Body of pancreas (tissue), 4 donors: ENCODE measurements around the gene PDE6D. TPM values are rescaled to one million over a fixed set of nuclear protein-coding genes. Genes with fewer than 3 reads are reported as not detected.
A peak's percentile ranks its signal among the peaks of the same experiment; 100 is the strongest.

Source experiments
- ATAC-seq: fragments of 150-250 bp; one replicate; pipeline ENCODE4 v1.9.1; 2016
- DNase-seq, 4 donors: peaks; one replicate each; pipeline ENCODE4 v3.0.0-alpha.2; 2019
- H3K27ac ChIP-seq, 4 donors: fragments of 200-600 bp; sonication (generic); 1 replicate in 3 of 4; 2 replicates in 1 of 4; pipeline versions ENCODE4 v1.5.1 to v1.6.1; 2016 to 2019; ENCODE audit warnings: mild to moderate bottlenecking in 1 of 4, mixed read lengths in 1 of 4, moderate library complexity in 1 of 4
- H3K27me3 ChIP-seq, 2 donors: fragments of 200-600 bp; sonication (generic); one replicate each; pipeline ENCODE4 v1.6.0; 2016; ENCODE audit warnings: mild to moderate bottlenecking in 1 of 2
- H3K36me3 ChIP-seq, 2 donors: fragments of 200-600 bp; sonication (generic); replicated peaks in 1 of 2; 2 replicates each; pipeline ENCODE4 v1.5.1; 2016; ENCODE audit warnings: low read depth in 2 of 2; ENCODE audit not compliant: insufficient read depth in 1 of 2
- H3K4me1 ChIP-seq: fragments of 200-600 bp; sonication (generic); one replicate; pipeline ENCODE4 v1.6.0; 2016
- H3K4me3 ChIP-seq, 2 donors: fragments of 200-600 bp; sonication (generic); 1 replicate in 1 of 2; 2 replicates in 1 of 2; pipeline ENCODE4 v1.5.1; 2016 to 2019
- H3K9me3 ChIP-seq, 3 donors: fragments of 200-600 bp; sonication (generic); 1 replicate in 2 of 3; 2 replicates in 1 of 3; pipeline ENCODE4 v1.5.1; 2016
- CTCF ChIP-seq, 7 experiments: fragments of 450-650 bp in 4 of 7; fragments of 200-600 bp in 3 of 7; sonication (generic) in 3 of 7; IDR thresholded peaks; one replicate each; pipeline ENCODE4 v1.5.1; 2016 to 2019; ENCODE audit warnings: antibody characterized with exemption in 7 of 7
- POLR2A ChIP-seq, 3 donors: fragments of 450-650 bp; IDR thresholded peaks; one replicate each; pipeline ENCODE4 v1.6.1; 2016; ENCODE audit warnings: antibody characterized with exemption in 3 of 3, mild to moderate bottlenecking in 2 of 3
- WGBS, 2 donors: methylation state at CpG; one replicate each; pipeline ENCODE4 v1.1.5; 2017; 5-methylcytosine and 5-hydroxymethylcytosine counted together
- intact Hi-C: fragments of 100-400 bp; cut with DNase I; formaldehyde crosslinking; loops from one replicate; pipeline ENCODE4 v1.15.1; 2023
- total RNA-seq, 2 donors: library from RNA; depleted of rRNA; stranded (reverse); fragments of >200 nt; gene quantifications; one replicate each; pipeline ENCODE4 v1.1.0, GENCODE V29; 2016

Gene PDE6D
- total RNA-seq, 2 donors from 2014 or later = 2.6 to 15.0 TPM

DNA sequence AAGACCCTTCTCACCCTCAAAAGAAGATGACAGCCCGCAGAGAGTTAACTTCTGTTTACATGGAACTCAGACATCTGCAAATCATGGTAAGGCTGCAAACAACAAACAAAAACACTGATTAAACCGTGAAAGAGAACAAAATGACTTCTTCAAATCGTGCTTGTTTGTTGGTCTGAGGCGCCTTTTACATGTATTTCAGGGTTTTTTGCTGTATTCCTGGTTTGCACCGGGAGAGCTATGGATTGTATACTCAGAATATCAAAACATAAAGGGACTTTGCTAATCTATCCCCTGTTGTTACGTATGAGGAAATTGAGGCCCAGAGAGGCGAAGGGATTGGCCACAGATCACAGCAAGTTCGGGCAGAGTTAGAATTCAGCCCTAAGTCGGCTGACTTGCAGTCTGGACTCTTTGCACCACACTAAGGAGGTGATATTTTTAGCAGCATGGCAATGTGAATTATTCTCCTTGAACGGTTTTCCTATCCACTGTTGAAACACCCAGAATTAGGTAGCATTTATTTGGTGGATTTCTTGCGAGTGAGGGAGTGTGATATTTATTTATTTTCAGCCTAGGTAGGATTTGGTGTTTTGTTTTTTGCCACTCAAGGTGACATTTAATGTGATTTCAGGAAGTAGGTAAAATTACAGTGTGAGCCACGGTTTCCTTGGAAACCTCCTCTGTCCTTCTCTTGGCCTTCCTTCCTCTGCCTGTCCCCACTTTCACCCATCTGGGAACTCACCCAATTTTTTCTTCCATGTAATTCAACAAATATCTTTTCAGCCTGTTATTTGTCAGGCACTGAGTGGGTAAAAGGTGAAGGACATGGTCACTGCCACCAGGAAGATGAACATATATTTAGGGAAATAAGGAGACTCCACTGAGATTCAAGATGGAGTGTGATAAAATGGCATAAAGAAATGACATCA lies 980 bp upstream of the PDE6D start:
- no peaks in the 10 kb centered on the region for H3K36me3 ChIP-seq
- peak overlapping the region; percentile 49 to 89 for H3K4me3 ChIP-seq
- ATAC-seq (no peak), DNase-seq (peak in 2 of 4 donors; percentile 18 to 44)
- peak overlapping the region; percentile 53 to 83 (median 76) for H3K27ac ChIP-seq
- no peaks in the 10 kb centered on the region for H3K9me3 ChIP-seq
- no peaks in the 10 kb centered on the region for H3K27me3 ChIP-seq
- WGBS, 2 donors = 1% methylated on average over 12 of the region's 12 CpGs
- intact Hi-C loops = no loop called here
- TF ChIP-seq CTCF (IDR thresholded peaks at IDR 0.05) = no peak
- no peak for TF ChIP-seq POLR2A (IDR thresholded peaks at IDR 0.05)
- H3K4me1 ChIP-seq = peaks cover 42% of the 10 kb centered on the region

DNA sequence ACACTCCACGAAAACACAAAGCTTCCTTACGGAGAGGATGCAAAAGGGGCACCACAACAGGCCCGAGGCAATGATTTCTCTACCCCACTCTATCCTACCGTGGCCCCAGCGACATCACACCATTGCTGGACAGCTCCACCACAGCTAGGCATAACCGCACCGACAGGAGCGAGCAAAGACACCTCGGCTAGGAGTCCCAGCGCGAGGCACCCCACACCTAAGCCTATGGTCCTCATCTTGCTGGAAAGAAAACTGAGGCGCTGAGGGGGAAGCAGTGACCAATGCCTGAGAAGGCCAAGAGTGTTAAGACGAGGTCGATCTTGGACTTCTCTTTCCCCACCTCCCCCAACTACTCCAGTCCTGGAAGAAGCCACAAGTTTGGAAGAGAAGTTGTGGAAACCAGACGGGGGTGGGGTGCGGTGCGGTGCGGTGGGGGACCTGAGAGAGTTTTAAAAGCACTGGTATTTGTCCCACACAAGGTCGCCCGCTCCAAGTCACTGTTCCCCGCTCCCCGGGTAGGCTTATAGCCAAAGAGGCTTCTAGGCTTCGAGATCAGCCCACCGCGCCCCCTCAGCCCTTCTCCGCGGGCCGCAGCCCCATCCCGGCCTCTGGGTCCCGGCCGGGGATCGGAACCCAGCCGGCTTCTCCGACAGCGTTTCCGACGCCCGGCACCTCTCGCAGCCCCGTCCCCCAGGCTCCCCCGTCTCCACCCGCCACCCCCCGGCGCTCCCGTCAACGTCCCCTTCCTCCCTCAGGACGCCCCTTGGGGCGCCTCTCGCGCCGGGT lies 766 bp downstream of the PDE6D start:
- peak in 1 of 4 donors; percentile 17 for DNase-seq
- WGBS, 2 donors = 7 to 13% methylated on average over 35 to 49 of the region's 51 CpGs
- ATAC-seq = no peak
- peaks cover 30% of the 10 kb centered on the region for H3K4me1 ChIP-seq
- peak overlapping the region in 3 of 4 donors; percentile 73 to 83 (median 80) for H3K27ac ChIP-seq
- no peaks in the 10 kb centered on the region for H3K9me3 ChIP-seq
- H3K4me3 ChIP-seq = peak overlapping the region; percentile 49 to 89
- intact Hi-C loops = no loop called here
- H3K36me3 ChIP-seq = no peaks in the 10 kb centered on the region
- no peak for TF ChIP-seq CTCF (IDR thresholded peaks at IDR 0.05)
- no peak for TF ChIP-seq POLR2A (IDR thresholded peaks at IDR 0.05)
- no peaks in the 10 kb centered on the region for H3K27me3 ChIP-seq

DNA sequence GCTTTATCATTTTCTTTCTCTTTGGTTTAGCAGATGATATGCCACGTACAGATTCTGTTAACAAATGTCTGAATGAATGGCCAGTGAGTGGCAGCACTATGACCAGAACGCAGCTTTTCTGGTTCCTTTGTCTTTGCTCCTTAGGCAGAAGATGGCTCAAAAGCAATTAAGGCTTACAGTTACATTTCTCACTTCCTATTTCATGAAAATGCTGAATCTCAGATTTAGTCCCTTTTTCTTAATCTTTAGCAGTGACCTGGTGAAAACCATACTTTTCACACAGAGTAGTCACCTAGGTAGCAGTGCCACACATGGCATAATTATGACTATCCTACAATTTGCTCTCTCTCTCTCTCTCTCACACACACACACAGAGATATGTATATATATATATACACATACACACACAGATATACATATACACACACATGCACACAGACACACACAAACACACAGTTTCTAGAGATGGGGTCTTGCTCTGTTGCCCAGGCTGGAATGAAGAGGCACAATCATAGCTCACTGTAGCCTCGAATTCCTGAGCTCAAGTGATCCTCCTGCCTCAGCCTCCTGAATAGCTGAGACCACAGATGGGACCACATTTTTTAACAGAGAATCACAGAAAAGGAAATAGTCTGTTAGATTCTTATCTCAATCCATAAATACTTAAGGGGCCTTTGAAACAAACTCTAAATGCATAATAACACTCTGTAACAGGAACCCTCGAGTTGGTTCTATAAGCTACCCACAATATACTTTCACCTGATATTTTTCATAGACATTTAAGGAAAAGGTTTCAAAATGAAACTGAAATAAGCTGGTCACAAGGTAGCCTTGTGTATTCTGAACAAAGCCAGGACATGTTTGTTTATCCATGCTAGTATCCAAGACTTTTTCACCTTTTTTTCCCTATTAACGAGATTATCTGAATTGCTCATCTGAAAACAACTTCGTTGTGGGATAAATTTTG lies 11.6 kb downstream of the PDE6D start:
- intact Hi-C loops = no loop called here
- 70 to 74% methylated on average over 6 of the region's 6 CpGs for WGBS, 2 donors
- no peaks in the 10 kb centered on the region for H3K4me1 ChIP-seq

More for the DNA sequence above, 11.6 kb downstream of the PDE6D start:
- no peak for TF ChIP-seq CTCF (IDR thresholded peaks at IDR 0.05)
- no peak for TF ChIP-seq POLR2A (IDR thresholded peaks at IDR 0.05)
- H3K27ac ChIP-seq = no peak overlapping the region
- DNase-seq = no peak
- no peaks in the 10 kb centered on the region for H3K36me3 ChIP-seq
- H3K9me3 ChIP-seq = no peaks in the 10 kb centered on the region
- no peaks in the 10 kb centered on the region for H3K27me3 ChIP-seq
- H3K4me3 ChIP-seq = no peak overlapping the region
- no peak for ATAC-seq
